ENCODE data around the gene HECTD3. TPM values are rescaled to one million over a fixed set of nuclear protein-coding genes. Genes with fewer than 3 reads are reported as not detected.

The HECTD3 gene
- total RNA-seq, 1 donor from 2014 or later = 19.1 TPM

DNA sequence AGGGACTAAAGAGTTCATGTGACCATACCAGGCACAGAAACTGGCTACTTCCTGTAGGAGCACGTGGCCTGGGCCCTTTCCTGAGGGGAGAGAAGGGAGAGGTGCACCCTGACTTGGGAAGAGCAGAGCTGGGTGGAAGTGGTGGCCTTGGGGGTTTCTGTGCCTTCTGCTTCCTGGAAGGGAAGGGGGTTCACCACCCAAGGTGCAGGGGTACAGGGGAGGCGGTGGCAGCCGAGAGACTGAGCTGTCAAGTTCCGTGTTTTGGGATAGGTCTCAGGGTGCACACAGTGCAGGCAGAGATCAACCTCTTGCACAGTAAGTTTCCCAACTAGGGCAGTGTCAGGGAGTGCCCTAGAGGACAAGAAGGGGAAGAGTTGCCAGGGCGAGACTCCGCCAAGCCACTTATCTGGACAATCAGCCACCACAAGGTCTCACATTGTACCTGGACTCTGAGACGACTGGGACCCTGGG, 10.1 kb downstream of the HECTD3 start:
- no peak overlapping the region for H3K27ac ChIP-seq (replicated peaks)
- H3K9me3 ChIP-seq (replicated peaks) = no peaks in the 10 kb centered on the region
- no peaks in the 10 kb centered on the region for H3K27me3 ChIP-seq (ENCODE audit: low read depth)
- TF ChIP-seq, protein P1, sequence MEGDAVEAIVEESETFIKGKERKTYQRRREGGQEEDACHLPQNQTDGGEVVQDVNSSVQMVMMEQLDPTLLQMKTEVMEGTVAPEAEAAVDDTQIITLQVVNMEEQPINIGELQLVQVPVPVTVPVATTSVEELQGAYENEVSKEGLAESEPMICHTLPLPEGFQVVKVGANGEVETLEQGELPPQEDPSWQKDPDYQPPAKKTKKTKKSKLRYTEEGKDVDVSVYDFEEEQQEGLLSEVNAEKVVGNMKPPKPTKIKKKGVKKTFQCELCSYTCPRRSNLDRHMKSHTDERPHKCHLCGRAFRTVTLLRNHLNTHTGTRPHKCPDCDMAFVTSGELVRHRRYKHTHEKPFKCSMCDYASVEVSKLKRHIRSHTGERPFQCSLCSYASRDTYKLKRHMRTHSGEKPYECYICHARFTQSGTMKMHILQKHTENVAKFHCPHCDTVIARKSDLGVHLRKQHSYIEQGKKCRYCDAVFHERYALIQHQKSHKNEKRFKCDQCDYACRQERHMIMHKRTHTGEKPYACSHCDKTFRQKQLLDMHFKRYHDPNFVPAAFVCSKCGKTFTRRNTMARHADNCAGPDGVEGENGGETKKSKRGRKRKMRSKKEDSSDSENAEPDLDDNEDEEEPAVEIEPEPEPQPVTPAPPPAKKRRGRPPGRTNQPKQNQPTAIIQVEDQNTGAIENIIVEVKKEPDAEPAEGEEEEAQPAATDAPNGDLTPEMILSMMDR (IDR thresholded peaks at IDR 0.05; ENCODE audit: borderline replicate concordance) = no peak
- DNase-seq = no peak
- intact Hi-C loops (cut with micrococcal nuclease) = no loop called here
- H3K4me1 ChIP-seq = peaks cover 5% of the 10 kb centered on the region
- H3K4me3 ChIP-seq = no peak overlapping the region
- H3K36me3 ChIP-seq = peaks cover 42% of the 10 kb centered on the region

DNA sequence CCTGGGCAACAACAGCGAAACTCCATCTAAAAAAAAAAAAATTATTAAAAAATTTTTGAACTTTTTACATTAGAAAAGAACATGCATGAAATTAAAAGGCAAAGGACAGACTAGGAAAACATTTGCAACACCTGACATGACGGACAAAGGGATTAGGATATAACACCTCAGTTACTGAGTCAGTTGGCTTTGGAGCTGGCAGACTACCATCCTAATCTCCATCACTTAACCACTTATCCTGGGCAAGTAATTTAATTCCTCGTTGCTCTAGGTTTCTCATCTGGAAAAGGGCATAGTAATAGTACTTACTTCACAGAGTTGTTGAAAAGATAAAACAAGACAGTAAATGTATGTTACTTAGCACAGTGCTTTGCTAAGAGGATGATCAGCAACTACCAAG, 11.9 kb downstream of the HECTD3 start:
- Histone ChIP-seq H3K9me3 (replicated peaks) (no peaks in the 10 kb centered on the region), H3K36me3 (peaks cover 24% of the 10 kb centered on the region), H3K4me3 (no peak overlapping the region), H3K4me1 (peaks cover 5% of the 10 kb centered on the region), H3K27me3 (ENCODE audit: low read depth) (no peaks in the 10 kb centered on the region), H3K27ac (replicated peaks) (no peak overlapping the region)
- no peak for DNase-seq
- TF ChIP-seq, protein P1 (IDR thresholded peaks at IDR 0.05; ENCODE audit: borderline replicate concordance) = no peak
- intact Hi-C loops (cut with micrococcal nuclease) = no loop called here

GRCh38 chr1:44995467-44996238, 15.5 kb downstream of the HECTD3 start:
- intact Hi-C loops (cut with micrococcal nuclease) = no loop called here

DNA sequence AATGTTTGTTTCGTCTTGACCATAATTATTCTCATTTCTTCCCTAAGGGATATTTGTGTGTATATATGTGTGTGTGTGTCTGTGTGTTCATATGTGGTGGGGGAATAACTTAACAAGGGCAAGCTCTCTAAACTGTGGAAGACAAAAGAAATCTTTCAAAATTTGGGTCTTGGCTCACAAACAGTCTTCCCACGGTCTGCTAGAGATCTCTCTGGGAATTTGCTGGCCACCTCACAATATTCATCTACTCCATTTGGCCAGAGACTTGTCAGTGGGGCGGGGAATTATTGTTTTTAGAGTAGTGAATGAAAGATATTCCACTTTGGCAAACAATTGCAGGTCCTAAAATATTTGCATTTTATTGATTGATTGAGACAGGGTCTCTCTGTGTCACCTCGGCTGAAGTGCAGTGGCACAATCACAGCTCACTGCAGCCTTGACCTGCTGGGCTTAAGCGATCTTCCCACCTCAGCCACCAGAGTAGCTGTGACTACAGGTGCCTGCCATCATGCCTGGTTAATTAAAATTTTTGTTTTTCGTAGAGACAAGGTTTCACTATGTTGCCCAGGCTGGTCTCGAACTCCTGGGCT, 16.7 kb downstream of the HECTD3 start:
- TF ChIP-seq, protein P1 (IDR thresholded peaks at IDR 0.05; ENCODE audit: borderline replicate concordance) = no peak
- H3K4me1 ChIP-seq = no peaks in the 10 kb centered on the region
- no peaks in the 10 kb centered on the region for H3K9me3 ChIP-seq (replicated peaks)
- no peaks in the 10 kb centered on the region for H3K27me3 ChIP-seq (ENCODE audit: low read depth)
- no peak for DNase-seq
- intact Hi-C loops (cut with micrococcal nuclease) = no loop called here
- H3K4me3 ChIP-seq = no peak overlapping the region
- peak overlapping the region; percentile 9 for H3K27ac ChIP-seq (replicated peaks)
- no peaks in the 10 kb centered on the region for H3K36me3 ChIP-seq

More at GRCh38 chr1:44995467-44996238, 15.5 kb downstream of the HECTD3 start:
- no peaks in the 10 kb centered on the region for H3K27me3 ChIP-seq (ENCODE audit: low read depth)
- no peak overlapping the region for H3K27ac ChIP-seq (replicated peaks)
- TF ChIP-seq, protein P1 (IDR thresholded peaks at IDR 0.05; ENCODE audit: borderline replicate concordance) = no peak
- H3K4me3 ChIP-seq = no peak overlapping the region
- no peaks in the 10 kb centered on the region for H3K36me3 ChIP-seq
- no peaks in the 10 kb centered on the region for H3K9me3 ChIP-seq (replicated peaks)
- no peak for DNase-seq
- H3K4me1 ChIP-seq = peaks cover 3% of the 10 kb centered on the region

DNA sequence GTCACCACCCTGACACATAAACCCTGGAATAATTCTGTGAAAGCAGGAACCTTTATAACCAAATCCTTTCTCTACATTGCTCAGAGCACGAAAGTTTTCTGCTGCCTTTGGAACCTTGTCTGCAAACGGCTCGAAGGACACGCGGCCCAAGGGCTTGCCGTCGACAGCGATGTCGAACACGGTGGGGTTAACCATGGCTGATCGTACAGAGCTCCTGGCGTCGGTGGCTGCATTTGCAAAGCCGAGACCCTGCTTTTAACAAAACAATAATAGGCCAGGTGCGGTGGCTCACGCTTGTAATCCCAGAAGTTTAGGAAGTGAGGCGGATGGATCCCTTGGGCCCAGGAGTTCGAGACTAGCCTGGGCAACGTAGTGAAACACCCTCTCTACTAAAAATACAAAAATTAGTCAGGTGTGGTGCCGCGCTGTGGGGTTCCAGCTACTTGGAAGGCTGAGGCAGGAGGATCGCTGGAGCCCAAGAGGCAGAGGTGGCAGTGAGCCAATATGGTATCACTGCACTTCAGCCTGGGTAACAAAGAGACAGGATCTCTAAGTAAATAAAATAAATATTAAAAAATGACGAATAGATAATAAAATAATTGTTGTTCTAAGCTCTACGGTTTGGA, 22.5 kb downstream of the HECTD3 start:
- H3K4me1 ChIP-seq = peaks cover 15% of the 10 kb centered on the region
- no peaks in the 10 kb centered on the region for H3K36me3 ChIP-seq
- no peaks in the 10 kb centered on the region for H3K9me3 ChIP-seq (replicated peaks)
- H3K27ac ChIP-seq (replicated peaks) = no peak overlapping the region
- H3K27me3 ChIP-seq (ENCODE audit: low read depth) = no peaks in the 10 kb centered on the region
- intact Hi-C loops (cut with micrococcal nuclease) = loop anchor here (10.0 kb wide), 1 partner anchor 134 kb away; no protein-coding TSS in a partner anchor
- H3K4me3 ChIP-seq = no peak overlapping the region
- TF ChIP-seq, protein P1 (IDR thresholded peaks at IDR 0.05; ENCODE audit: borderline replicate concordance) = no peak
- no peak for DNase-seq

All from left ventricle myocardium inferior (tissue), 1 donor.